WTC11 (cell line): ENCODE measurements around the gene TBC1D1. TPM values are rescaled to one million over a fixed set of nuclear protein-coding genes. Genes with fewer than 3 reads are reported as not detected.

Experiments used
- ATAC-seq: fragments of 200-7000 bp; cut with Tn5 transposase; 2 replicates; pipeline ENCODE4 v1.10.0; 2021; ENCODE audit warnings: mild to moderate bottlenecking, moderate library complexity
- CTCF ChIA-PET: fragments of 300-600 bp; sonication (Branson Sonifier 250); formaldehyde crosslinking; loops from one replicate; lab custom pipeline; 2021; ENCODE audit warnings: antibody characterized with exemption; lab: Charles Lee
- POLR2A ChIA-PET: fragments of 350-600 bp; sonication (Branson Sonifier 250); formaldehyde crosslinking; loops from one replicate; lab custom pipeline; 2021; ENCODE audit warnings: antibody characterized with exemption; lab: Charles Lee
- DNase-seq: peaks from one replicate; pipeline ENCODE4 v3.0.0; 2021; ENCODE audit warnings: low spot score
- H3K27ac Mint-ChIP-seq: 2 replicates; pipeline ENCODE4 v1.8.0; 2021; ENCODE audit warnings: mixed read lengths
- H3K27me3 Mint-ChIP-seq: 2 replicates; pipeline ENCODE4 v1.8.0; 2021; ENCODE audit warnings: low read depth, mild to moderate bottlenecking, moderate library complexity, mixed read lengths
- H3K36me3 Mint-ChIP-seq: 2 replicates; pipeline ENCODE4 v1.8.0; 2021; ENCODE audit warnings: mixed read lengths
- H3K4me1 Mint-ChIP-seq: 2 replicates; pipeline ENCODE4 v1.8.0; 2022; ENCODE audit warnings: mixed read lengths
- H3K4me3 Mint-ChIP-seq: 2 replicates; pipeline ENCODE4 v1.8.0; 2021; ENCODE audit warnings: mild to moderate bottlenecking, moderate library complexity, mixed read lengths
- H3K9me3 Mint-ChIP-seq: 2 replicates; pipeline ENCODE4 v1.8.0; 2021; ENCODE audit warnings: mixed read lengths
- ATF3 ChIP-seq: sonication (generic); formaldehyde crosslinking; conservative IDR thresholded peaks from 2 replicates; pipeline ENCODE4 v1.8.1; 2022; ENCODE audit warnings: mild to moderate bottlenecking, missing genetic modification reagents
- CBFB ChIP-seq: sonication (generic); formaldehyde crosslinking; IDR thresholded peaks from 2 replicates; pipeline ENCODE4 v1.8.1; 2022; ENCODE audit warnings: mild to moderate bottlenecking, low read depth, missing genetic modification reagents
- CREB1 ChIP-seq: sonication (generic); formaldehyde crosslinking; IDR thresholded peaks from 2 replicates; pipeline ENCODE4 v1.8.0; 2023; ENCODE audit warnings: mild to moderate bottlenecking, missing genetic modification reagents
- E2F1 ChIP-seq: sonication (generic); formaldehyde crosslinking; IDR thresholded peaks from 2 replicates; pipeline ENCODE4 v1.8.0; 2022; ENCODE audit warnings: mild to moderate bottlenecking, missing genetic modification reagents
- E2F4 ChIP-seq: sonication (generic); formaldehyde crosslinking; IDR thresholded peaks from 2 replicates; pipeline ENCODE4 v1.8.1; 2022; ENCODE audit warnings: low read depth, mild to moderate bottlenecking, moderate library complexity, missing genetic modification reagents, borderline replicate concordance
- ELF4 ChIP-seq: sonication (generic); formaldehyde crosslinking; IDR thresholded peaks from 2 replicates; pipeline ENCODE4 v1.8.1; 2022; ENCODE audit warnings: low read depth, mild to moderate bottlenecking, moderate library complexity, missing genetic modification reagents
- FOXJ3 ChIP-seq: sonication (generic); formaldehyde crosslinking; IDR thresholded peaks from 2 replicates; pipeline ENCODE4 v1.9.0; 2021; ENCODE audit warnings: missing genetic modification reagents, mild to moderate bottlenecking, borderline replicate concordance
- NR1H2 ChIP-seq: sonication (generic); formaldehyde crosslinking; IDR thresholded peaks from 2 replicates; pipeline ENCODE4 v1.9.0; 2021; ENCODE audit warnings: mild to moderate bottlenecking, moderate library complexity, missing genetic modification reagents
- NR2C2 ChIP-seq: sonication (generic); formaldehyde crosslinking; IDR thresholded peaks from 2 replicates; pipeline ENCODE4 v1.8.0; 2022; ENCODE audit warnings: mild to moderate bottlenecking, missing genetic modification reagents
- NR3C1 ChIP-seq: sonication (generic); formaldehyde crosslinking; conservative IDR thresholded peaks from 2 replicates; pipeline ENCODE4 v1.8.1; 2023; ENCODE audit warnings: low read depth, mild to moderate bottlenecking, missing genetic modification reagents
- OVOL2 ChIP-seq: fragments of 250-450 bp; sonication (Bioruptor Pico); IDR thresholded peaks from 2 replicates; pipeline ENCODE4 v1.9.0; 2021; ENCODE audit warnings: mild to moderate bottlenecking, borderline replicate concordance
- PRRX2 ChIP-seq: fragments of 250-450 bp; sonication (Bioruptor Pico); IDR thresholded peaks from 2 replicates; pipeline ENCODE4 v1.8.0; 2021; ENCODE audit warnings: mild to moderate bottlenecking
- TCF7 ChIP-seq: sonication (generic); formaldehyde crosslinking; IDR thresholded peaks from 2 replicates; pipeline ENCODE4 v1.8.0; 2022; ENCODE audit warnings: mild to moderate bottlenecking, low read depth, missing genetic modification reagents, moderate library complexity
- ZBTB21 ChIP-seq: sonication (generic); formaldehyde crosslinking; IDR thresholded peaks from 2 replicates; pipeline ENCODE4 v1.8.1; 2023; ENCODE audit warnings: mild to moderate bottlenecking, missing genetic modification reagents, borderline replicate concordance
- ZBTB43 ChIP-seq: sonication (generic); formaldehyde crosslinking; IDR thresholded peaks from 2 replicates; pipeline ENCODE4 v1.8.1; 2023; ENCODE audit warnings: mild to moderate bottlenecking, missing genetic modification reagents
- ZNF671 ChIP-seq: fragments of 250-450 bp; sonication (Bioruptor Pico); IDR thresholded peaks from 2 replicates; pipeline ENCODE4 v1.8.0; 2021; ENCODE audit warnings: mild to moderate bottlenecking
- total RNA-seq: library from RNA; stranded (reverse); gene quantifications from 3 replicates; pipeline ENCODE4 v1.2.3, GENCODE V29; 2021
- TF ChIP-seq, protein P1 (sequence below): sonication (generic); formaldehyde crosslinking; IDR thresholded peaks from 2 replicates; pipeline ENCODE4 v1.8.1; 2022; ENCODE audit warnings: missing genetic modification reagents, borderline replicate concordance
- TF ChIP-seq, protein P2 (sequence below): fragments of 250-450 bp; sonication (Bioruptor Pico); IDR thresholded peaks from 2 replicates; pipeline ENCODE4 v1.9.0; 2021; ENCODE audit warnings: moderate library complexity, mild to moderate bottlenecking, inconsistent platforms, borderline replicate concordance

TBC1D1 gene
- total RNA-seq, 1 experiment from 2014 or later = 134 TPM

- TF ChIP-seq E2F4 (CRISPR knock-in tag) = no peak
- no peak for TF ChIP-seq ZBTB21 (CRISPR knock-in tag)
These were observed 283.1 kb downstream of the TBC1D1 start (continued) for GRCh38 chr4:38173935-38174518.

GRCh38 chr4:38174801-38175200, 283.9 kb downstream of the TBC1D1 start:
- DNase-seq (no peak), ATAC-seq (no peak)
- Mint-ChIP-seq H3K36me3 (peaks cover 10% of the 10 kb centered on the region), H3K4me1 (peaks cover 8% of the 10 kb centered on the region), H3K27ac (no peak overlapping the region), H3K9me3 (peaks cover 17% of the 10 kb centered on the region), H3K27me3 (no peaks in the 10 kb centered on the region; the same call in 1 of the 2 replicates), H3K4me3 (no peak overlapping the region)
- POLR2A ChIA-PET = interaction anchor here (0.5 kb wide), 1 partner anchor 10 kb away, joined by 3 read pairs; no protein-coding TSS in a partner anchor
- CTCF ChIA-PET = interaction anchor here (0.6 to 3.0 kb wide), 4 partner anchors 106 to 586 kb away, joined by 3 to 12 read pairs (median 4); no protein-coding TSS in a partner anchor
- TF ChIP-seq PRRX2 (CRISPR knock-in tag) (no peak), NR3C1 (CRISPR knock-in tag) (no peak), ZBTB21 (CRISPR knock-in tag) (no peak), ATF3 (CRISPR knock-in tag) (no peak), FOXJ3 (CRISPR knock-in tag) (no peak), NR1H2 (CRISPR knock-in tag) (no peak), ZBTB43 (no peak), CREB1 (CRISPR knock-in tag) (no peak)
- TF ChIP-seq, protein P1, sequence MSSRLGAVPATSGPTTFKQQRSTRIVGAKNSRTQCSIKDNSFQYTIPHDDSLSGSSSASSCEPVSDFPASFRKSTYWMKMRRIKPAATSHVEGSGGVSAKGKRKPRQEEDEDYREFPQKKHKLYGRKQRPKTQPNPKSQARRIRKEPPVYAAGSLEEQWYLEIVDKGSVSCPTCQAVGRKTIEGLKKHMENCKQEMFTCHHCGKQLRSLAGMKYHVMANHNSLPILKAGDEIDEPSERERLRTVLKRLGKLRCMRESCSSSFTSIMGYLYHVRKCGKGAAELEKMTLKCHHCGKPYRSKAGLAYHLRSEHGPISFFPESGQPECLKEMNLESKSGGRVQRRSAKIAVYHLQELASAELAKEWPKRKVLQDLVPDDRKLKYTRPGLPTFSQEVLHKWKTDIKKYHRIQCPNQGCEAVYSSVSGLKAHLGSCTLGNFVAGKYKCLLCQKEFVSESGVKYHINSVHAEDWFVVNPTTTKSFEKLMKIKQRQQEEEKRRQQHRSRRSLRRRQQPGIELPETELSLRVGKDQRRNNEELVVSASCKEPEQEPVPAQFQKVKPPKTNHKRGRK (CRISPR knock-in tag) = no peak
- TF ChIP-seq, protein P2, sequence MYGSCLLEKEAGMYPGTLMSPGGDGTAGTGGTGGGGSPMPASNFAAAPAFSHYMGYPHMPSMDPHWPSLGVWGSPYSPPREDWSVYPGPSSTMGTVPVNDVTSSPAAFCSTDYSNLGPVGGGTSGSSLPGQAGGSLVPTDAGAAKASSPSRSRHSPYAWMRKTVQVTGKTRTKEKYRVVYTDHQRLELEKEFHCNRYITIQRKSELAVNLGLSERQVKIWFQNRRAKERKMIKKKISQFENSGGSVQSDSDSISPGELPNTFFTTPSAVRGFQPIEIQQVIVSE (CRISPR knock-in tag) = no peak

- Mint-ChIP-seq H3K4me3 (no peak overlapping the region), H3K36me3 (peaks cover 19% of the 10 kb centered on the region), H3K27me3 (no peaks in the 10 kb centered on the region; the same call in 1 of the 2 replicates), H3K27ac (no peak overlapping the region), H3K4me1 (peaks cover 7% of the 10 kb centered on the region), H3K9me3 (peaks cover 26% of the 10 kb centered on the region)
- TF ChIP-seq, protein P1 (CRISPR knock-in tag) = no peak
- TF ChIP-seq CBFB (CRISPR knock-in tag) = no peak
- TF ChIP-seq NR2C2 (CRISPR knock-in tag) = no peak
- no peak for TF ChIP-seq TCF7 (CRISPR knock-in tag)
- TF ChIP-seq ZNF671 = no peak
- TF ChIP-seq E2F1 (CRISPR knock-in tag) = no peak
- TF ChIP-seq ELF4 (CRISPR knock-in tag) = no peak
- no peak for TF ChIP-seq OVOL2 (CRISPR knock-in tag)
- ATAC-seq (no peak), DNase-seq (no peak)
- CTCF ChIA-PET = interaction anchor here (3.0 kb wide), 1 partner anchor 107 kb away, joined by 12 read pairs; no protein-coding TSS in a partner anchor
- POLR2A ChIA-PET = no interaction called here
These were observed 285.3 kb downstream of the TBC1D1 start for GRCh38 chr4:38176165-38176564.
